Stimulated activated CD4-positive, alpha-beta T cell treated with anti-CD3 and anti-CD28 coated beads, Interleukin-1b, Interleukin-23, amount 100 ng/mL, for 24 hours (primary cell): ENCODE results near the gene VCL.
A peak's percentile ranks its signal among the peaks of the same experiment; 100 is the strongest.
"Not testable (repeated sequence)": the region's sequence is repeated elsewhere in the genome, so short reads cannot be mapped to it uniquely, and the experiment has no call there.

ENCODE experiments used
- DNase-seq, 4 experiments: peaks; one replicate each; pipeline ENCODE4 v3.0.0-alpha.2; 2020; ENCODE audit warnings: low read depth in 4 of 4, low spot score in 1 of 4

Gene VCL

DNA sequence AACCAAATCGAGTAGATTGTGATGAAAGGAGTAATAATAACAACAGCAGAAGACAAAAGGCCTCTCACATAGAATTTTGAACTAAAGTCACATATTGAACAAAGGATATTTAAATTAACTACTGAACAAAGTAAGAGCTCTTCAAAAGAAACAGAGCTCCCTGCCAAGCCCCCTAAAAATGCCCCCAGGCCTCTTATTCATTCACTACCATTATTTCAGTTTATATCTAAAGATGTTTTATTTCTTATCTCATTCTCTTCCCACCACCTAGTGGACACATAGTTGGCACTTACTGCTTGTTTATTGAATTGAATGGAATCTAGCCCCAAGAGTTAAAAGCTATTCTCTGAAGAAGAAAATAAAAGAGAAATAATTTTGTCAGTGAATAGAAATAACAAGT is 37.4 kb downstream of the VCL start:
- no peak for DNase-seq

DNA sequence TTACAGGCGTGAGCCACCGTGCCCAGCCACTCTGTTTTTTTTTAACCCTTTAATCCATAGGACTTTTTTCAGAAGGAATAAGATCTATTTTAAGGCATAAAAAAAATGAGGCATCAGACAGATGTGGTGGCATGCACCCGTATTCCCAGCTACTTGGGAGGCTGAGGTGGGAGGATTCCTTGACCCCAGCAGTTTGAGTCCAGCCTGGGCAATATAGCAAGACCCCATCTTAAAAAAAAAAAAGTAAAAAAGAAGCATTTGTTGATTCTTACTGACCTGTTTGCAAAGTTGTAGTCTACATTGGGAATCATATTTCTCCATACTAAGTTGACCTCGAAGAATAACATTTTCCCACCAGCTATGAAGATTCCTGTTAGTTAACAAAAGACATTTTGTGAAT is 38.6 kb downstream of the VCL start:
- DNase-seq = no peak

DNA sequence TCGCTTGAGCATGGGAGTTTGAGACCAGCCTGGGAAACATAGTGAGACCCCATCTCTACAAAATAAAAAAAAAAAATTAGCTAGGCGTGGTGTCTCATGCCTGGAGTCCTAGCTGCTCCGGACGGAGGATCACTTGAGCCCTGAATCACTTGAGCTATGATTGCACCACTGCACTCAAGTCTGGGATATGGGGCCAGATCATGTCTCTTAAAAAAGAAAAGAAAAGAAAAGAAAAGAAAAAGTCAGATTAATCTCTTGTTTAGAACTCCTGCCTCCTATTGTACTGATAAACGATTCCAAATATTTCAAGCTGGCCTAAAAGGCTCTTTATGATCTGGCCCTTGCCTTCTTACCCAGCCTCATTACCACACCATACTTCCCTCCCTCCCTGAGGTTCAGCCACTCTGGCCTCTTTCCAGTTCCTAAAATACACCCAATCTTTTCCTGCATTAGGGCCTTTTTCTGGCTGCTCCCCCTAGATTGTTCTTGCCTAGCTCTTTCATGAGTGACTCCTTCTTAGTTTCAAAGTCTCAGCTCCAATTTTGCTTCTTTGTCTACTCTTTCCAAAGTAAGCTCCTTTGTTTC is 41.7 kb downstream of the VCL start:
- no peak for DNase-seq

DNA sequence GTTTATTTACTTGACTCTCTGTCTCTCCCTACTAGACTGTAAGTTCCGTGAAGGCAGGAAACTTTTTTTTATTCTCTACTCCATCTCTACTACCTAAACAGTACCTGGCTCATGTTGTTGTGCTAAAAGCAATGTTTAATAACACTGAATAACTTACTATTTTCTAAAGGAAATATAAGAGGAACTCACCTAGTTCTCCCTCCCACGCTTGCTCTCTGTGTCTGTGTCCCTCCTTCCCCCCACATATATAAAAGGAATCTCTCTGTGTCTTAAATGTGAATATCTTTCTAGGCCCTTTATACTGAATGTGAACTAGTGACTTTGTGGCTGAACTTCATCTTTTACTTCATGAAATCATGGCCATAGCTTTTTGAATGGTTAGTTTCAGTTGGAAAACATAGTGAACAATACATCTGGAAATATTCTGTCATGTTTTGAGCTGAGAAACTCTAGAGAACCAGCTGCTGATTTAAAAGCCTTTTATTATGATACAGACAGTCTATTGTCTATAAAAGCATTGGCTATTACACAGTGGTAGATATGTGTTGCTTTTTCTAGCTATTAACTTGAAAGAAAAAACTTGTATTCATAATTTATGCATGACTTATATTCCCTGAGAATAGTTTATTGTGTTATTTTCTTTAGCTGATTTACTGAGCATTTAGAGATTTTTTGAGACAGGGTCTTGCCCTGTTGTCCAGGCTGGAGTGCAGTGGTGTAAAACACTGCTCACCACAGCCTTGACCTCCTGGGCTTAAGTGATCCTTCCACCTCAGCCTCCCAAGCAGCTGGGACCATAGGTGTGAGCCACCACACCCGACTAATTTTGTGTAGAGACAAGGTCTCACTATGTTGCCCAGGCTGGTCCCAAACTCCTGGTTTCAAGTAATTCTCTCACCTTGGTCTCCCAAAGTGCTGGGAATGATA is 42.5 kb downstream of the VCL start:
- no peak for DNase-seq

DNA sequence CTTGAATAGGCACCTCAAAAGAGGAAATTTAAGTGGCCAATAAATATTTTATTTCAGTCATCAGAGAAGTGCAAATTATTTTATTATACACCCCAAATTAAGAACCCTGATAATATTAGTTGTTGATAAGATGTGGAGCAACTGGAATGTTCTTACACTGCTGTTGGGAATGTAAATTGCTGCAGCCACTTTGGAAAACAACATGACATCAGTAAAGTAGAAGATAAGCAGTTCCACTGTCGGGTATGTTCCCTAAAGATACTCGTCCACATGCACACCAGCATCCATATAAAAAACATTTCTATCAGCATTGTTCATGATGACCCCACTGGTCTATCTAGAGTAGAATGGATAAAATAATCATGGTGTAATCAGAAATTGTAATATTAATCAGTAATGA is 46.5 kb downstream of the VCL start:
- DNase-seq = no peak

DNA sequence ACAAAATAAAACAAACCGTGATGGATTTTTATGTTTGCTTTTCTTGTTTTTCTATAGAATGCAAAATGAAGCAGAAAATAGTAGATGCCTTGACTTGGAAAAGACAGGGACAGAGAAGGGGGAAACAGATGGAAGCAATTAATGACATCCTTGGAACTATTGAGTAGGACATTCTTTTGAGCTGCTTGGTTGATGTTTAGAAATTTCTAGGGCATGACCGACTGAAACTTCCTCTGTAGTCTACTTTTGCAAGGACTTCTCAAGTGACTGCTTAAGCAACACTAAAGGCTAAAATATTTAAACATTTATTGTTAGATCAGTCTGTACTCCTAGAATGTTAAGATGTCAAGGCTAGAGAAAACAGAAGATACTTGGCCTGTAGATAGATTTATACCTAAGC is 49.4 kb downstream of the VCL start:
- DNase-seq = no peak

DNA sequence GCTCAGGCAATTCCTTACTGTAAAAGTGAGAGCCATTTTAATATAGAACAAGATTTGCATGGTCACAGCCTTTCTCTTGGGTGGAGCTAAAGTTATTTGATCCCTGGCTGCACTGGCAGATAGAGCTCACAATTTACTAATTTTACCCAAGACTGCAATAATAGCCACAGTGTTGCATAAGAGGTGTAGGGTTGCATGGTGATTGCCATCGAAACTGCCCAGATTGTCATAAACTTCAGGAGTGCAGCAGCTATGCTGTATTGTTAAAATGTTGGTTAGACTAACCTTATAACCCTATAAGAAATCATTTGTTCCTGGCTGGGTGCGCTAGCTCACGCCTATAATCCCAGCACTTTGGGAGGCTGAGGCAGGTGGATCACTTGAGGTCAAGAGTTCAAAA is 50.0 kb downstream of the VCL start:
- DNase-seq = no peak

DNA sequence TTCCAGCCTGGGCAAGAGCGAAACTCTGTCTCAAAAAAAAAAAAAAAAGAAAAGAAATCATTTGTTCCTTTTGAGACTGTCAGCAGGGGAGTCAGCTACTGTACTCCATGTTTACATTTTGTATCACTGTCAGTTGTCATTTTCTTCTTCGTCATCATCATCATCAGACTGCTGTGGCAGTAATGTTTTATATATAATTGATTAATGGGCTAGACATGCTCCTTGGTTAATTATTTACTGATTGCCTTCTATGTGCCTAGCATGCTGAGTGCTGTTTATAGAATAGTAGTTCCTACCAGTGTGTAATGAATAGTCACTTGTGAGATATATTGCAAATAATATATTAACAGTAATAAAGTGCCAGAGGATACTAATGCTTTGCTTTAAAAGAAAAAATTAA is 50.5 kb downstream of the VCL start:
- DNase-seq = no peak

DNA sequence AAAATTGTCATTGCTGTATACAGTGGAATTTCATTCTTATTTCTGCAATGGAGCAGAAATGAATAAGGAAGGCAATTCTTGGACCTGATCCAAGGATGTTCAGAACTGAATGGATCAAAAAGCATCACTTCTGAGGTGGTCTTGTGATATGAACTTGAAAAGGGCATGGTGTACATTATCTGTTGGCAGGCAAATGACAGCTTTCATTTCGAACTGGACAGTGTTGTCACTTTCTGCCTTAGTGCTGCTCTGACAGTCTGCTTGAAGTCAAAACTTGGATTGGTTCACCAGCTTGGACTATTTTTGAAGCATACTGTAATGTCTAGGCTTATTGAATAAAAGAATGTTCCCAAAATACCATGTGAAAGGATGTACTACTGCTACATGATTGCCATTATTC is 52.0 kb downstream of the VCL start:
- no peak for DNase-seq

DNA sequence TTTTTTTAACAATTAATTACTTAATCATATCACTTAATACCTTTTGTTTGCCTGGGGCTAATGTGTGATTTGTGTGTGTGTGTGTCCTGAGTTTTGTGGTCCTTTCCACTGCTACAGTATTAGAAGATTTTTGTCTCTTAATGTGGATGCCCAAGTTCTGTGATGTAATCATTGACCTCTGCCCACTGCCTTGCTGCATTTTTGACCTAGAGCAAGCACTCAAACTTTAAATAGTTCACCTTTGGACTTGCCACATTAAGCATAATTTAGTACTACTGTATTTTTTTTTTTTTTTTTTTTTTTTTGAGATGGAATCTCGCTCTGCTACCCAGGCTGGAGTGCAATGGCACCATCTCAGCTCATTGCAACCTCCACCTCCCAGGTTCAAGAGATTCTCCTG is 52.7 kb downstream of the VCL start:
- DNase-seq = no peak

DNA sequence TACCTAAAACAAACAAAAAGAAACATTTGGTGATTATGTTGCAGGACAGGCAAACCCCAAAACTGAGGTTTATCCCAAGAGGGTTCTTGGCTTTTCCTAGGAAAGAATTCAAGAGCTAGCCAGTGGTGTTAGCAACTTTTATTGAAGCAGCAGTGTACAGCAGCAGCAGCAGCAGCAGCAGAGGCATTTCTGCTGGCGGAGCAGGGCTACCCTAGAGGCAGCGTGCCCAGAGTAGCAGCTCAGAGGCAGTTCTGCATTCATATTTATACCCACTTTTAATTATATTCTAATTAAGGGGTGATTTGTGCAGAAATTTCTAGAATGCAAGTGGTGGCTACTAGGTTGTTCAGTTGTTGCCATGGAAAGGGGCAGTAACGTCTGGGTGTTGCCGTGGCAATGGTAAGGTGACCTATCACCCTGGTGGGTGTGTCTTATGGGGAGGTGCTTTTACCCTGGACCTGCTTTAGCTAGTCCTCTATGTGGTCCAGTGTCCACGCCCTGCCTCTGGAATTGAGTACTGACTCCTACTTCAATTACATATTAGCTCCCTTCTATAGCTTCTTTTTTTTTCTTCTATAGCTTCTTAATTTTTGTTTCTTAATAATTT is 53.9 kb downstream of the VCL start:
- no peak for DNase-seq

DNA sequence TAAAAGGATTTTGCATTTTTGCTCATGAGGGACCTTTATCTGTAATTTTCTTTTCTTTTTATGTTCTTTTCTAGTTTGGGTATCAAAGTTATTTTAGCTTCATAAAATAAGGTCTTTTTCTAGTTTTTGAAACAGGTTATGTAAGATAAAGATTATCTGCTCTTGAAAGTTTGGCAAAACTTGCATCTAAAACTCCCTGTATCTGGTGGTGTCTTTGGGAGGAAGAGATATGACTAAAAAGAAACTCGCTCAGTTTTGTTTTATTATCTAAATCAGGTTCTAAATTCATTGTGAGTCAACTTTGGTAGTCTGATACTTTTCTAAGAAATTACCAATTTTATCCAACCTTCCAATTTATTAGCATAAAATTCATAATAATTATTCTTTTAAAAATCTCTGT is 55.1 kb downstream of the VCL start:
- DNase-seq = no peak

DNA sequence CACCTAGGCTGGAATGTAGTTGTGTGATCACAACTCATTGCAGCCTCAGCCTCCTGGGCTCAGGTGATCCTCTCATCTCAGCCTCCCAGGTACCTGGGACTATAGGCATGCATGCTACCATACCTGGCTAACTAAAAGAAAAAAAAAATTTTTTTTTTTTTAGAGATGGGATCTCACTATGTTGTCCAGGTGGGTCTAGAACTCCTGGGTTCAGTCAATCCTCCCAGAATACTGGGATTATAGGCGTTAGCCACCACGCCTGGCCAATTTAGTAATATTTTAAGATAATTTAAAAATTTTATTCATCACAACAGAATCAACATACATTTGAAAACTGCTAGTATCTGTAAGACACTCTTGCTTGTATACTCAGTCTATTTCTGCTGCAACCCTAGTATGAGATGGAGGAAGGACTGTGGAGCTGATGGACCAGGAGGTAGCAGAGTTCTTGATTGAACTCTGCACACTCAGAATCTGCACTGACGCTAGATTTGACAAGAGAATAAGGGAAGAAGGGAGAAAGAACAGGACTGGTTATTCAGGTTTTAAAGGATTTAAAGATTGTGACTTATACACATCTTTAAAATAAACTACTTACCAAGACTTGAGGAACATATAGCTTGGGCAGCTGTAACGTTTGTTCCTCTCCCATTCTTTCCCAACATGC is 57.6 kb downstream of the VCL start:
- DNase-seq = no peak

DNA sequence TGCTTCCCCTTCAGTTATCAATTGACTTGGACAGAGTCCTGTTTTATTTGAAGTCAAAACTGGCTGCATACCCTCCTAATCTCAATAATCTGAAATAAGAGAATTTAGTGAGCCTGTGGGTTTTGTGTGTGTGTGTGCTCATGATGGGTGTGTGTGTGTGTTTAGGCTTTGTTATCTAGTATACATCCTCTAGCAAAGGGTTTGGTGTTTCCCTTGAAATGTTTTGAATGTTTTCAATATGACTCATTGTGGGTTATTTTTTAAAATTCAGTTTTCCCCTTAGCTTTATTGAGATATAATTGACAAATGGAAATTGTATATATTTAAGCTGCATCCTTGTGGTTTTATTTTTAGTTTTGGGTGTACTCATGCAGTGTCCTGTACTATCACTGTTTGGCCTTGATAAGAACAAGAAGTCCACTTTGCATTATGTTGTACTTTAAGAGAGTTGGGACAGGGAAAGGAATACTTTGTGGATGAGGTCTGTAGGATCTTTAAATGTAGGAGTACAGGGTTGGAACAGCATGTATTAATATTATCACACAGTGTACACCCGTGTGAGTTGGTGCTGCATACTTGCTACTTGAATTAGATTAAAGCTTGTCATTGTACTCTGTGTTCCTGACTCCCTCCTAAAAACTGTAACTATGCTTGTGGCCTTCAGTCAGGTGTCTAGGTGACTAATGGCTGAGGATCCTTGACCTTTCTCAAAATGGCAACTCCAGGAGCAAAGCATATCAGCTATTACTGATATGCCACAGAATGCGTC is 58.3 kb downstream of the VCL start:
- DNase-seq = peak in 1 of 4 experiments; percentile 2

DNA sequence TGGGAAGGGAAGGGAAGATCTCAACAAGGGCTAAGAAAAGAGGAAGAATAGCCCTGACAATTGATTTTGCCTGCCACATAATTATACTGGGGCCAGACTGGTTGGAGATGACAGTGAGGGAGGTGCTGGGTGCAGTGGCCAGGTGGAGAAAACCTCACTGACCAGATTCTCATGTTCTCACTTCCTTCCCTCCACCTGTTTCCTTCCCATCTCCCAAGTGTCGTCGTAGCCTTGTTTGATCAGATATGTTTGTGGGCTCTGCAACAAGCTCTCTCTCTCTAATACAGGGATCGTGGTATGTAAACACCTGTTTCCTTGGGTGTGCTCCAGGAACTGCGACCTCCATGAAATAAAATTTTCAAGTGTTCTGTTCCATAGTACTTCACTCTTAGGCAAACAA is 60.2 kb downstream of the VCL start:
- DNase-seq = no peak

DNA sequence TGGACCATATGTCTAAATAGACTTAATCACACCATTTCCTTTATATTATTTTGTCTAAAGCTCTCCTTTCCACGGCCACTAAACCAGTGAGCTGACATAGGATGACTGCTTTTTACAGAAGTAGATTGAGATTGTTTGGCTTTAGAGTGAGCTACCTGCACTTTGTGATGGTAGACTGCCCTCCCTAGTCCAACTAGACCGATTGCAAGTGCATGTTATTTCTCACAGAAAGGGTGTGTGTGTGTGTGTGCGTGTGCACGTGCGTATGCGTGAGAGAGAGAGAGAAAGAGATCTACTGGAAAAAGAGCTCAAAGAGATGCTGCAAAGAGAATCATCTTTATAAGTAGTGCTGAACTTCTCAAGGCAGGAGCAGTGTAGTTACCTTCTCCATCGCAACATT is 60.7 kb downstream of the VCL start:
- no peak for DNase-seq

DNA sequence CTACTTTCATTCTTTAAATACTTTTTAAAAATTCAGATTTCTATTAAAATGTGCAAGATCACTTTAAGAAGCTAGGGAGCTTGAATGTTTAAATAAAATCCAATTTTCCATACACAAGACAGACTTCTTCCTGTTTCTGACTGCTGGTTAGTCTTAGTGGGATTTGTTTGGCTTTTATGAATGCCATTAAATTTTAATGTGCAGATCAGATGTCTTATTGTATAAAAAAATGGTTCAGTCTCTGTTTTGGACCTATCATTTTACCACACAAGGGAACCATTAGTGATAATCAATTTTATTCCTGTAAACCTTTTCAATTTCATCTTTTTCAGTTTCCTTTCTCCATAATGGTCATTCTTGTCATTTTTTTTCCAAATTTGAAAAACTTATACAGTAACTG is 63.2 kb downstream of the VCL start:
- no peak for DNase-seq

DNA sequence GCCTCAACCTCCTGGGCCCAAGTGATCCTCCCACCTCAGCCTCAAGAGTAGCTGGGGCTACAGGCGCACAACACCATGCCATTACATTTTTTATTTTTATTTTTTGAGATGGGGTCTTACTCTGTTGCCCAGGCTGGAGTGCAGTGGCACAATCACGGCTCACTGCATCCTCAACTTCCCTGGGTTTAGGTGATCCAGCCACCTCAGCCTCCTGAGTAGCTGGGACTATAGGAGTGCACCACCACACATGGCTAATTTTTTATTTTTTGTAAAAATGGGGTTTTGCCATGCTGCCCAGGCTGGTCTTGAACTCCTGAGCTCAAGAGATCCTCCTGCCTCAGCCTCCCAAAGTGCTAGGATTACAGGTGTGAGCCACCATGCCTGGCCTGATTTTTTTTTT is 64.1 kb downstream of the VCL start:
- not testable (repeated sequence) for DNase-seq

DNA sequence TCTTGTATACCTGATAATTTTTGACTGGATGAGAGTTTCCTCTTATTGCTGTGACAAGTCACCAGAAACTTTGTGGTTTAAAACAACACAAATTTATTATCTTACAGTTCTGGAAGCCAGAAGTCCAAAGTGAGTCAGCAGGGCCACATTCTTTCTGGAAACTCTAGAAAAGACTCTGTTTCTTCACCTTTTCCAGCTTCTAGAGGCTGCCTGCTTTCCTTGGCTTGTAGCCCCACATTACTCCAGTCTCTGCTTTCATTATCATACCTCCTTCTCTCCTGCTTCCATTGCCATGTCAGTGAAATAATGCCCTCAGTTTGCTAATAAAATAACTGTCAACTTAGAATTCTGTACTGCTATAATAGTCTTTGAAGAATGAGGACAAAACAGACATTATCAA is 65.3 kb downstream of the VCL start:
- DNase-seq = no peak

DNA sequence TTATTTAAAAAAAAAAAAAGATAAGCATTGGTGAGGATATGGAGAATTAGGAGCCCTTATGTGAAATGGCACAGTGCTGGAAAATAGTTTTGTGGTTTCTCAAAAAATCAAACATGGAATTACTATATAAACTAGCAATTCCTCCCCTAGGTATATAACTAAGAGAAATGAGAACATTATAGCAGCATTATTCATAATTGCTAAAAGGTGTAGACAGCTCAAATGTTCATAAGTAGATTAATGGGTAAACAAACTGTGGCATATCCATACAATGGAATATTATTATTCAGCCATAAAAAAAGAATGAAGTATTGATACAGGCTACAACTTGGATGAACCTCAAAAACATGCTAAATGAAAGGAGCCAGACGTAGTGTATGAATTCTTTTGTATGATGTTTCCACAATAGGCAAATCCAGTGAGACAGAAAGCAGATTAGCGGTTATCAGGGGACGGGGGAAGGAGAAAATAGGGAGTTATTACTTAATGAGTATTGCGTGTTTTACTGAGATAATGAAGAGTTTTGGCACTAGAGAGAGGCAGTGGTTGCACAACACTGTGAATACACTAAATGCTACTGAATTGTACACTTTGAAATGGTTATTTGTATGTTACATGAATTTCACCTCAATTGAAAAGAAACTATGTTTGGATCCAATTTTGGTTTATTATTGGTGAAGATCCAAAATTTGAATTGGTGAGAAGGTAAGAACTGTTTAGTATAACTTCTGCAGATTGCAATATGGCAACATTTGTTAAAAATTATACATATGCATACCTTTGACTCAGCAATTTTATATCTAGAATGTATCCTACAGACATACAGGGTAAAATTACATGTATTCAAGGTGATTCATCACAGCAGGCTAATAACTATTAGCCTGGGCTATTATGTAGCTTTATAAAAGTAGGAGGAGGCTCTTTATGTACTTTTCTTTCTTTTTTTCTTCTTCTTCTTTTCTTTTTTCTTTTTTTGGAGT is 69.7 kb downstream of the VCL start:
- DNase-seq = no peak
